ENCODE results near the gene EIF4B.

The EIF4B gene

DNA sequence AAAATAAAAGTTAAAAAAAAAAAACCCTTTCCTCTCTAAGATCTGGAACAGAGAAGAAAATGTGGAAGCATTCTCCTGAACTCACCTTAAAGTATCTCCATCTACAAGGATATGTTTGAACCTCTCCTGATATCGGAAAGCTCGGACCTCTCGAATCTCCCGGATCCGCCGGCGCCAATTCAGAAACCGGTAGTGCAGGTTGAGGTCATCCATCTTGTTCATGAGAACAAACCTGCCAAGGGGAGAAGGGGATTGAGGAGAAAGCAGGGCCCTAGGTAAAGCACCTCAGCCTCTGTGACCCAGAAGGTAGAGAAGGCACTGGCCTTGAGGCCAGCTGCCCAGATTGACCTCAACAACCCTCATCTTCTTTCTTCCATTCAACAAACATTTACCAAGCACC lies 70.8 kb downstream of the EIF4B start:
- TF ChIP-seq CTCF (IDR thresholded peaks at IDR 0.05; ENCODE audit: low read depth, low read length): no peak
- no peak for DNase-seq (ENCODE audit: extremely low read depth, low read depth)

GRCh38 chr12:53078425-53079225 lies 72.4 kb downstream of the EIF4B start:
- DNase-seq (ENCODE audit: extremely low read depth, low read depth): no peak
- TF ChIP-seq CTCF (IDR thresholded peaks at IDR 0.05; ENCODE audit: low read depth, low read length): no peak

- peak; percentile 95 for DNase-seq (ENCODE audit: extremely low read depth, low read depth)
These were observed 73.2 kb downstream of the EIF4B start, which contains the start of gene SPRYD3 for GRCh38 chr12:53079226-53080117. SPRYD3 (minus strand) TSS chr12:53079390; CDS start chr12:53079333, 57 bp downstream.

DNA sequence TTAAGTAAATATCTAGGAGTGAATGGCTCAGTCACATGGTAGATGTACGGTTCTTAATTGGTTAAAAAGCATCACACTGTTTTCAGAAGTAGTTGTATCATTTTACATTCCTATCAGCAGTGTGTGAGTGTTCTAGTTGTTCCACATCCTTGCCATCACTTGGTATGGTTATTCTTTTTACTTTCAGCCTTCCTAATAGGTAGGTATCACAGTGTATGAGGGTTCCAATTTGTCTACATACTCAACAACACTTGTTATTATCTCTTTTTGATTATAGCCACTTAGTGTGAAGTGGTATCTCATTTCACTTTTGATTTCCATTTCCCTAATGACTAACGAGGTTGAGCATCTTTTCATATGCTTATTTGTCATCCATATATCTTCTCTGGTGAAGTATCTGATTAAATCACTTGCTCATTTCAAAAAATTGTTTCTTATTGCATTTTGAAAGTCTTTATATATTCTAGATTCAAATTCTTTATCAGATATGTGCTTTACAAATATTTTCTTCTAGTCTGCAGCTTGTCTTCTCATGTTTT lies 76.5 kb downstream of the EIF4B start:
- DNase-seq (ENCODE audit: extremely low read depth, low read depth): no peak
- no peak for TF ChIP-seq CTCF (IDR thresholded peaks at IDR 0.05; ENCODE audit: low read depth, low read length)

More at GRCh38 chr12:53079226-53080117, 73.2 kb downstream of the EIF4B start, which contains the start of gene SPRYD3:
- TF ChIP-seq CTCF (IDR thresholded peaks at IDR 0.05; ENCODE audit: low read depth, low read length): no peak

DNA sequence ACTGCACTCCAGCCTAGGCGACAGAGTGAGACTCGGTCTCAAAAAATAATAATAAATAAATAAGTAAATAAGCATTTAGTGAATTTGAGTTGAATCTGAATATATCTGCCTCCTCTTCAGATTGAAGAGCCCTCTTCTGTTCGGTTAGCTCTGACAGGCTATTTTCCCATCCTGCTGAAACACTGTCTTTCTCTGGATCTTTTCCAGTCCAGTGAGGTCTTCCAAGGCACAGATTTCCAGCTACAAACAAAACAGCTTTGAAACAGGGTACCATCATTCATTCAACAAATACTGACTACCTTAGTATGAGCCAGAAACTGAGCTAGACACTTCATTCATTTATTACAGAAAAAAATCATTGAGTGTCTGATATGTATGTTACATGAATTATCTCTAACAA lies 80.1 kb downstream of the EIF4B start:
- TF ChIP-seq CTCF (IDR thresholded peaks at IDR 0.05; ENCODE audit: low read depth, low read length): no peak
- DNase-seq (ENCODE audit: extremely low read depth, low read depth): no peak

- TF ChIP-seq CTCF (IDR thresholded peaks at IDR 0.05; ENCODE audit: low read depth, low read length): no peak
- no peak for DNase-seq (ENCODE audit: extremely low read depth, low read depth)
These were observed 83.8 kb downstream of the EIF4B start for GRCh38 chr12:53090105-53090504.
